ENCODE data around the gene IL34. TPM values are rescaled to one million over a fixed set of nuclear protein-coding genes. Genes with fewer than 3 reads are reported as not detected.

IL34 gene
- total and polyA plus RNA-seq, 2 of the 13 experiments (the other 11 are each of a cell fraction or from before 2014, with no cell fraction given) = 1.2 to 1.3 TPM

DNA sequence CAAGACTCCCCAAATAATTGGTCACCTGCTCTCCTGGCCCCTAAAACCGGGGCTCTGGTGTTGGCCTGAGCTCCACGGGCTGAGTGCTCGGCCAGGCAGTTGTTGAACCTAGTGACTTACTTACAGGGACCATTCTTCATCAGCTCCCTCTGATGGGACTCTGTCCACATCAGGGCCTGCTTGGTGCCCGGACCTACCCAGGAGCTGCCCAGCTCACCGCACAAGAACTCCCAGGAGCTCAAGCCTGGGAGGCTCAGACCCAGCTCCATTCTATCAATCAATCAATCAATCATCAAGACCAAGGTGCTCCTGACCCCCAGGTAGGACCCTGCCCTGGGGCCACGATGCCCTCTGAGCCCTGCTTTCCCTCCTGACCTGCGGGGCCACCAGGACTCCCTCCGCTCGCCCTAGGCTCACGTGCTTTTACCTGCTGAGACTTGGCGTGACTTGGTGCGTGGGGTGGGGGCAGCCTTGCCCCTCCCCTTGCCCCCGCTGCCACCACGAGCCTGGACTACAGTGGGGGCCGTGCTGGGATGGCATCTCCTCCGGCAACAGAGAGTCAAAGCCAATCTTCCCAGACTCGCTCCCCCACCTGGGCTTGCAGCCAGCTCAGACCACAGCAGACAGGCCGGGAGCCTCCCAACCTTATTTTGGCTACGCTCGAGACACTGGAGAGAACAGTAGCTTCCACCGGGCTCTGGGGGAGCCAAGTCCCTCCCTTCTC, 15.7 kb downstream of the IL34 start (continued):
- TF ChIP-seq, protein P1, sequence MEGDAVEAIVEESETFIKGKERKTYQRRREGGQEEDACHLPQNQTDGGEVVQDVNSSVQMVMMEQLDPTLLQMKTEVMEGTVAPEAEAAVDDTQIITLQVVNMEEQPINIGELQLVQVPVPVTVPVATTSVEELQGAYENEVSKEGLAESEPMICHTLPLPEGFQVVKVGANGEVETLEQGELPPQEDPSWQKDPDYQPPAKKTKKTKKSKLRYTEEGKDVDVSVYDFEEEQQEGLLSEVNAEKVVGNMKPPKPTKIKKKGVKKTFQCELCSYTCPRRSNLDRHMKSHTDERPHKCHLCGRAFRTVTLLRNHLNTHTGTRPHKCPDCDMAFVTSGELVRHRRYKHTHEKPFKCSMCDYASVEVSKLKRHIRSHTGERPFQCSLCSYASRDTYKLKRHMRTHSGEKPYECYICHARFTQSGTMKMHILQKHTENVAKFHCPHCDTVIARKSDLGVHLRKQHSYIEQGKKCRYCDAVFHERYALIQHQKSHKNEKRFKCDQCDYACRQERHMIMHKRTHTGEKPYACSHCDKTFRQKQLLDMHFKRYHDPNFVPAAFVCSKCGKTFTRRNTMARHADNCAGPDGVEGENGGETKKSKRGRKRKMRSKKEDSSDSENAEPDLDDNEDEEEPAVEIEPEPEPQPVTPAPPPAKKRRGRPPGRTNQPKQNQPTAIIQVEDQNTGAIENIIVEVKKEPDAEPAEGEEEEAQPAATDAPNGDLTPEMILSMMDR (CRISPR knock-in tag; IDR thresholded peaks at IDR 0.05) = no peak
- TF ChIP-seq ZSCAN31 (CRISPR knock-in tag; IDR thresholded peaks at IDR 0.05; ENCODE audit: low read depth) (no peak), AGO1 (IDR thresholded peaks at IDR 0.05; ENCODE audit: low read depth, low read length, poor library complexity, severe bottlenecking) (peak; percentile 62), MZF1 (CRISPR knock-in tag; IDR thresholded peaks at IDR 0.05; ENCODE audit: borderline replicate concordance) (no peak), ZNF160 (CRISPR knock-in tag; IDR thresholded peaks at IDR 0.05) (no peak), TARDBP (CRISPR knock-in tag; IDR thresholded peaks at IDR 0.05) (0 out of 2 replicates have a peak, but pooled peaks have one; percentile 48), TAF15 (IDR thresholded peaks at IDR 0.05; ENCODE audit: low read depth, low read length, poor library complexity, severe bottlenecking) (peak; percentile 97), ZSCAN12 (CRISPR knock-in tag; IDR thresholded peaks at IDR 0.05) (no peak), HNF4G (IDR thresholded peaks at IDR 0.05; ENCODE audit: borderline replicate concordance, low read depth, low read length) (no peak), HNF4G (CRISPR knock-in tag; IDR thresholded peaks at IDR 0.05; ENCODE audit: borderline replicate concordance, low read depth) (no peak), ADNP (CRISPR knock-in tag; IDR thresholded peaks at IDR 0.05) (no peak), NFIB (CRISPR knock-in tag; IDR thresholded peaks at IDR 0.05; ENCODE audit: borderline replicate concordance) (no peak), SCMH1 (CRISPR knock-in tag; IDR thresholded peaks at IDR 0.05; ENCODE audit: borderline replicate concordance) (no peak)
- TF ChIP-seq, protein P2, sequence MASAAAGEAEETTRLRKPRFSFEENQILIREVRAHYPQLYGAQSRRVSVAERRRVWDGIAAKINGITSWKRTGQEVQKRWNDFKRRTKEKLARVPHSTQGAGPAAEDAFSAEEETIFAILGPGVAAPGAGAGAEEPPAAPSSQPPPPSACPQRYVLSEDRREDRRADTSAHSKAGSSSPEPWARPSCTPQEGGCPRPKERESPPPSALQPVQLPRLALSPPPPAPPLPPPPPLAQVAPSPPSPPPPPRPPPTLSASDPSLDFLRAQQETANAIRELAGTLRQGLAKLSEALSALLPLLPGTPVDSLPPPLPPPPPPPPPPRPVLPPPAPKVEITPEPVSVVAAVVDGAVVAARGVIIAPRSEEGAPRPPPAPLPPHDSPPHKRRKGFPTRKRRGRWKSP (CRISPR knock-in tag; IDR thresholded peaks at IDR 0.05) = 0 out of 2 replicates have a peak, but pooled peaks have one; percentile 28
- TF ChIP-seq, protein P3, sequence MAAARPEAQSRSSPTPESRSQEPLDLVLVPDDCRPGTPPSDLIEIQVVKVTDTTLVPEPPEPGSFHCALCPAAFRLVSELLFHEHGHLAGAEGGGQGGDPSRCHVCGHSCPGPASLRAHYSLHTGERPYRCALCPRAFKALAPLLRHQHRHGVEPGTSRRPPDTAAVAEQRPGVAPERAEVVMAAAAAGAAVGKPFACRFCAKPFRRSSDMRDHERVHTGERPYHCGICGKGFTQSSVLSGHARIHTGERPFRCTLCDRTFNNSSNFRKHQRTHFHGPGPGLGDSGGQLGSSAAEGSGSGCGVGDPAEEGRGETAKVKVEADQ (CRISPR knock-in tag; IDR thresholded peaks at IDR 0.05; ENCODE audit: borderline replicate concordance) = no peak
- TF ChIP-seq, protein P4, sequence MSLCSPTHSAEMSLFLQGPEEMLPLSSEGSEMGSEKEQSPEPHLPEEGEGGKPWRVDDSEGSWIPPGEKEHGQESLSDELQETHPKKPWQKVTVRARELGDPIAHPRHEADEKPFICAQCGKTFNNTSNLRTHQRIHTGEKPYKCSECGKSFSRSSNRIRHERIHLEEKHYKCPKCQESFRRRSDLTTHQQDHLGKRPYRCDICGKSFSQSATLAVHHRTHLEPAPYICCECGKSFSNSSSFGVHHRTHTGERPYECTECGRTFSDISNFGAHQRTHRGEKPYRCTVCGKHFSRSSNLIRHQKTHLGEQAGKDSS (CRISPR knock-in tag; IDR thresholded peaks at IDR 0.05; ENCODE audit: borderline replicate concordance, low read depth) = no peak
- TF ChIP-seq, protein P5, sequence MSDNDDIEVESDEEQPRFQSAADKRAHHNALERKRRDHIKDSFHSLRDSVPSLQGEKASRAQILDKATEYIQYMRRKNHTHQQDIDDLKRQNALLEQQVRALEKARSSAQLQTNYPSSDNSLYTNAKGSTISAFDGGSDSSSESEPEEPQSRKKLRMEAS (IDR thresholded peaks at IDR 0.05) = peak; percentile 22; the same call in 1 of the 2 replicates
- TF ChIP-seq, protein P6, sequence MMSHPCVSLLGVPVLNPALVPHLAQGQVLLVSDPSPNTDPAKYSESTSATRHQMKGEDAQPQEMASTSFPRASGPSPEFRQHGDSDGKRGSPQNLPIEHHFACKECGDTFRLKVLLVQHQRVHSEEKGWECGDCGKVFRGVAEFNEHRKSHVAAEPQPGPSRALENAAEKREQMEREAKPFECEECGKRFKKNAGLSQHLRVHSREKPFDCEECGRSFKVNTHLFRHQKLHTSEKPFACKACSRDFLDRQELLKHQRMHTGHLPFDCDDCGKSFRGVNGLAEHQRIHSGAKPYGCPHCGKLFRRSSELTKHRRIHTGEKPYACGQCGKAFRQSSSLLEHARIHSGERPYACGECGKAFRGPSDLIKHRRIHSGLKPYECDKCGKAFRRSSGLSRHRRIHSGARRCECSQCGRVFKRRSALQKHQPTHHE (CRISPR knock-in tag; IDR thresholded peaks at IDR 0.05; ENCODE audit: borderline replicate concordance) = no peak
- TF ChIP-seq, protein P7, sequence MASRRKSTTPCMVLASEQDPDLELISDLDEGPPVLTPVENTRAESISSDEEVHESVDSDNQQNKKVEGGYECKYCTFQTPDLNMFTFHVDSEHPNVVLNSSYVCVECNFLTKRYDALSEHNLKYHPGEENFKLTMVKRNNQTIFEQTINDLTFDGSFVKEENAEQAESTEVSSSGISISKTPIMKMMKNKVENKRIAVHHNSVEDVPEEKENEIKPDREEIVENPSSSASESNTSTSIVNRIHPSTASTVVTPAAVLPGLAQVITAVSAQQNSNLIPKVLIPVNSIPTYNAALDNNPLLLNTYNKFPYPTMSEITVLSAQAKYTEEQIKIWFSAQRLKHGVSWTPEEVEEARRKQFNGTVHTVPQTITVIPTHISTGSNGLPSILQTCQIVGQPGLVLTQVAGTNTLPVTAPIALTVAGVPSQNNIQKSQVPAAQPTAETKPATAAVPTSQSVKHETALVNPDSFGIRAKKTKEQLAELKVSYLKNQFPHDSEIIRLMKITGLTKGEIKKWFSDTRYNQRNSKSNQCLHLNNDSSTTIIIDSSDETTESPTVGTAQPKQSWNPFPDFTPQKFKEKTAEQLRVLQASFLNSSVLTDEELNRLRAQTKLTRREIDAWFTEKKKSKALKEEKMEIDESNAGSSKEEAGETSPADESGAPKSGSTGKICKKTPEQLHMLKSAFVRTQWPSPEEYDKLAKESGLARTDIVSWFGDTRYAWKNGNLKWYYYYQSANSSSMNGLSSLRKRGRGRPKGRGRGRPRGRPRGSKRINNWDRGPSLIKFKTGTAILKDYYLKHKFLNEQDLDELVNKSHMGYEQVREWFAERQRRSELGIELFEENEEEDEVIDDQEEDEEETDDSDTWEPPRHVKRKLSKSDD (CRISPR knock-in tag; IDR thresholded peaks at IDR 0.05; ENCODE audit: low read depth) = no peak
